Measurements from ENCODE around the gene NUP205. TPM values are rescaled to one million over a fixed set of nuclear protein-coding genes. Genes with fewer than 3 reads are reported as not detected.

The NUP205 gene
- total RNA-seq, 1 experiment from 2014 or later, result 148 TPM

- ChIA-PET CTCF (no interaction called here), POLR2A (ENCODE audit: low non-redundant PET) (no interaction called here)
- intact Hi-C loops (cut with micrococcal nuclease; ENCODE audit: unreplicated experiment), result loop anchor here (5.0 kb wide), 1 partner anchor 40 kb away; no protein-coding TSS in a partner anchor
- Histone ChIP-seq H3K36me3 (ENCODE audit: insufficient read depth, low read length, poor library complexity, severe bottlenecking) (peaks cover 77% of the 10 kb centered on the region), H3K27me3 (replicated peaks; ENCODE audit: insufficient read depth, low read depth, low read length, poor library complexity) (no peaks in the 10 kb centered on the region), H3K27ac (ENCODE audit: low read depth, low read length, poor library complexity, severe bottlenecking) (no peak overlapping the region), H3K4me1 (ENCODE audit: insufficient read depth, low read length, poor library complexity, severe bottlenecking) (no peaks in the 10 kb centered on the region), H3K4me3 (ENCODE audit: low read depth, low read length, poor library complexity, severe bottlenecking) (no peak overlapping the region), H3K9me3 (ENCODE audit: low read depth, low read length, poor library complexity, severe bottlenecking) (no peaks in the 10 kb centered on the region)
- no TSS peak for BruUV-seq (replicated peaks)
- DNase-seq (ENCODE audit: low spot score), result no peak
- no peak for TF ChIP-seq CTCF (conservative IDR thresholded peaks at IDR 0.05; ENCODE audit: low read depth, low read length)
- TF ChIP-seq EZH2 (IDR thresholded peaks at IDR 0.05; ENCODE audit: borderline replicate concordance, low read depth, low read length, poor library complexity, severe bottlenecking), result no peak
Measured at GRCh38 chr7:135617781-135618180, 60.1 kb downstream of the NUP205 start.

DNA sequence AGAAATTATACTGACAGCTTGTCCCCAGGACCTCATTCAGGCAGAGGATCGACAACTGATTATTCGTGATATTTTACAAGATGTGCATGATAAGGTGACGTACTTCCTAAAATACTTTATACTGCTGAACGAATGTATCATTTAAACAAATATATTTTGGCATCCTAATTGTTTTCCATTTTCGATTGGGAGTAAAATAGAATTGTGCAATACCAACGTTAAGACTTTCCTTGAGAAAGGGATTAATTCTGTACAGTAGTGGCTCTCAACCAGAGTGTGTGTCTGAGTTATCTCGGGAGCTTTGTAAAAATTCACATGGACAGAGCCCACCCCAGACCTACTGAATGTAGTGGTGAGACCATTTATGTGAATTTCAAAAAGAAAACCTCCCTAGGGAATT lies 60.8 kb downstream of the NUP205 start:
- no TSS peak for BruUV-seq (replicated peaks)
- no peak overlapping the region for H3K4me3 ChIP-seq (ENCODE audit: low read depth, low read length, poor library complexity, severe bottlenecking)
- no peak overlapping the region for H3K27ac ChIP-seq (ENCODE audit: low read depth, low read length, poor library complexity, severe bottlenecking)
- no peaks in the 10 kb centered on the region for H3K27me3 ChIP-seq (replicated peaks; ENCODE audit: insufficient read depth, low read depth, low read length, poor library complexity)
- POLR2A ChIA-PET (ENCODE audit: low non-redundant PET), result no interaction called here
- no peak for DNase-seq (ENCODE audit: low spot score)
- intact Hi-C loops (cut with micrococcal nuclease; ENCODE audit: unreplicated experiment), result loop anchor here (5.0 kb wide), 1 partner anchor 41 kb away; no protein-coding TSS in a partner anchor
- no peak for TF ChIP-seq CTCF (conservative IDR thresholded peaks at IDR 0.05; ENCODE audit: low read depth, low read length)
- no peak for TF ChIP-seq EZH2 (IDR thresholded peaks at IDR 0.05; ENCODE audit: borderline replicate concordance, low read depth, low read length, poor library complexity, severe bottlenecking)
- H3K4me1 ChIP-seq (ENCODE audit: insufficient read depth, low read length, poor library complexity, severe bottlenecking), result no peaks in the 10 kb centered on the region
- CTCF ChIA-PET, result no interaction called here
- no peaks in the 10 kb centered on the region for H3K9me3 ChIP-seq (ENCODE audit: low read depth, low read length, poor library complexity, severe bottlenecking)
- H3K36me3 ChIP-seq (ENCODE audit: insufficient read depth, low read length, poor library complexity, severe bottlenecking), result peaks cover 84% of the 10 kb centered on the region

GRCh38 chr7:135620447-135620846 lies 62.7 kb downstream of the NUP205 start:
- no peaks in the 10 kb centered on the region for H3K27me3 ChIP-seq (replicated peaks; ENCODE audit: insufficient read depth, low read depth, low read length, poor library complexity)
- no peak overlapping the region for H3K27ac ChIP-seq (ENCODE audit: low read depth, low read length, poor library complexity, severe bottlenecking)
- peaks cover 82% of the 10 kb centered on the region for H3K36me3 ChIP-seq (ENCODE audit: insufficient read depth, low read length, poor library complexity, severe bottlenecking)
- no TSS peak for BruUV-seq (replicated peaks)
- DNase-seq (ENCODE audit: low spot score), result no peak
- TF ChIP-seq CTCF (conservative IDR thresholded peaks at IDR 0.05; ENCODE audit: low read depth, low read length) (no peak), EZH2 (IDR thresholded peaks at IDR 0.05; ENCODE audit: borderline replicate concordance, low read depth, low read length, poor library complexity, severe bottlenecking) (no peak)
- CTCF ChIA-PET, result no interaction called here
- H3K4me3 ChIP-seq (ENCODE audit: low read depth, low read length, poor library complexity, severe bottlenecking), result no peak overlapping the region
- intact Hi-C loops (cut with micrococcal nuclease; ENCODE audit: unreplicated experiment), result no loop called here
- POLR2A ChIA-PET (ENCODE audit: low non-redundant PET), result no interaction called here
- H3K4me1 ChIP-seq (ENCODE audit: insufficient read depth, low read length, poor library complexity, severe bottlenecking), result no peaks in the 10 kb centered on the region
- H3K9me3 ChIP-seq (ENCODE audit: low read depth, low read length, poor library complexity, severe bottlenecking), result no peaks in the 10 kb centered on the region
